ENCODE data around the gene SENP1.

GRCh38 chr12:48000878-48001504, 104.9 kb downstream of the SENP1 start:
- TF ChIP-seq CTCF (IDR thresholded peaks at IDR 0.05), result no peak
- TF ChIP-seq POLR2A (IDR thresholded peaks at IDR 0.05), result no peak
